Uterus (tissue), 4 donors: ENCODE results near the gene CNOT2. TPM values are rescaled to one million over a fixed set of nuclear protein-coding genes. Genes with fewer than 3 reads are reported as not detected.

ENCODE experiments used
- DNase-seq, 2 donors: peaks; one replicate each; pipeline ENCODE4 v3.0.0-alpha.2; 2019 to 2020
- H3K27ac ChIP-seq, 2 donors: fragments of 200-600 bp; sonication (generic); 1 replicate in 1 of 2; 2 replicates in 1 of 2; pipeline ENCODE4 v1.5.1; 2016 to 2018
- H3K27me3 ChIP-seq, 2 donors: fragments of 200-600 bp; sonication (generic); one replicate each; pipeline ENCODE4 v1.5.1; 2018 to 2019; ENCODE audit warnings: control low read depth in 1 of 2
- H3K36me3 ChIP-seq, 2 donors: fragments of 200-600 bp; sonication (generic); one replicate each; pipeline ENCODE4 v1.5.1; 2019; ENCODE audit warnings: control low read depth in 1 of 2
- H3K4me1 ChIP-seq, 2 donors: fragments of 200-600 bp; sonication (generic); one replicate each; pipeline ENCODE4 v1.5.1; 2018 to 2019; ENCODE audit warnings: control low read depth in 1 of 2
- H3K4me3 ChIP-seq, 2 donors: fragments of 200-600 bp; sonication (generic); 1 replicate in 1 of 2; 2 replicates in 1 of 2; pipeline ENCODE4 v1.5.1; 2018 to 2019; ENCODE audit warnings: mild to moderate bottlenecking in 1 of 2
- H3K9me3 ChIP-seq, 2 donors: fragments of 200-600 bp; sonication (generic); one replicate each; pipeline ENCODE4 v1.5.1; 2019; ENCODE audit warnings: control low read depth in 1 of 2
- CTCF ChIP-seq, 4 experiments: fragments of 200-600 bp in 2 of 4; fragments of 450-650 bp in 2 of 4; sonication (generic) in 2 of 4; IDR thresholded peaks; one replicate each; pipeline ENCODE4 v1.5.1; 2016 to 2019; ENCODE audit warnings: antibody characterized with exemption in 4 of 4, mild to moderate bottlenecking in 2 of 4, moderate library complexity in 1 of 4
- POLR2A ChIP-seq, 2 donors: fragments of 450-650 bp; IDR thresholded peaks; one replicate each; pipeline ENCODE4 v1.6.1; 2016; ENCODE audit warnings: antibody characterized with exemption in 2 of 2, mild to moderate bottlenecking in 1 of 2, moderate library complexity in 1 of 2
- intact Hi-C: fragments of 100-400 bp; cut with DNase I; formaldehyde crosslinking; loops from one replicate; pipeline ENCODE4 v1.15.1; 2023; ENCODE audit warnings: low total_unique reads
- total RNA-seq, 4 donors: library from RNA; depleted of rRNA in 3 of 4; stranded (reverse); fragments of >200 nt in 3 of 4; gene quantifications; one replicate each; pipeline versions ENCODE4 v1.1.0 to v1.2.4, GENCODE V29; 2014 to 2023
- donor health status: DM: yes; HTN: yes; CAD: no.

Gene CNOT2
- total RNA-seq, 4 donors from 2014 or later = 97.7 to 320 (median 193) TPM

DNA sequence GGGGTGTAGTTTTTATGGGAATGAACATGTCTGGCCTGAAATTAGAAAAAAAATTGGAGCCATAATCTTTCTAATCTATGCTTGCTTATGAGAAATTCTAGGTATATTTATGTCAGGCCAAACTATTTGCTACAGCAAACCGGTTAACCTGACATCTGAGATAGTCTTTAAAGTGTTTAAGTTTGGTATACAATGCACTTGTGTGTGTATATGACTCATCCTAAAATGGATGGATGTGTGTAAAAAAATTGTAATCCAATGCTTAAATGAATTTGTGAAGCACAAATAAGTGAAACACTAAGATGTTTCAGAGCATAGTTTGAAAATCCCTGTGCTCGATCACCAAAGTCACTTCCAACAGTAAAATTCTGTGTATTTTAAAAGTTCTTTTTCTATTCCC lies 6.7 kb downstream of the CNOT2 start:
- H3K4me1 ChIP-seq = peaks cover 0 to 17% of the 10 kb centered on the region in 2 donors
- intact Hi-C loops = no loop called here
- H3K27ac ChIP-seq = no peak overlapping the region
- H3K36me3 ChIP-seq = no peaks in the 10 kb centered on the region
- no peak for DNase-seq
- TF ChIP-seq CTCF (IDR thresholded peaks at IDR 0.05) = no peak
- TF ChIP-seq POLR2A (IDR thresholded peaks at IDR 0.05) = no peak
- no peak overlapping the region for H3K4me3 ChIP-seq
- H3K9me3 ChIP-seq = no peaks in the 10 kb centered on the region
- no peaks in the 10 kb centered on the region for H3K27me3 ChIP-seq

DNA sequence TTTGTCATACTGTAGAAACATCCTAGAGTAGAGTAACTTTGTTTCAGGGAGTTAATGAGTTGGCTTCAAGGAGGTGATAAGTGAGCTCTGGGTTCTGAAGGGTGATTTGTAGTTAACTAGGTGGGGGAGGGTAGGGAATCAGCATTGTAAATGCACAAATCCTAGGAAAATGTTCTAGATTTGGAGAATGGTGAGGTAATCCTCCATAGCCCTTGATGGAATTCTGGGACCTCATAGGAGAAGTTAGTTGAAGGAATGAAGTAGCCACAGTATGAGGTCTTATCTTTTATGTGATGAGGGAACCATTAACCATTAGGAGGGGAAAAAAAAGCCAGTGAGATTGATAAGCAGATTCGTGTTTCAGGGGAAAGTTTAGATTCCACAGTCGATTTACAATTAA lies 8.0 kb downstream of the CNOT2 start:
- H3K9me3 ChIP-seq = no peaks in the 10 kb centered on the region
- no peak overlapping the region for H3K27ac ChIP-seq
- no peak overlapping the region for H3K4me3 ChIP-seq
- DNase-seq = no peak
- no peaks in the 10 kb centered on the region for H3K36me3 ChIP-seq
- intact Hi-C loops = no loop called here
- H3K4me1 ChIP-seq = peaks cover 0 to 17% of the 10 kb centered on the region in 2 donors
- TF ChIP-seq POLR2A (IDR thresholded peaks at IDR 0.05) (no peak), CTCF (IDR thresholded peaks at IDR 0.05) (no peak)
- no peaks in the 10 kb centered on the region for H3K27me3 ChIP-seq

DNA sequence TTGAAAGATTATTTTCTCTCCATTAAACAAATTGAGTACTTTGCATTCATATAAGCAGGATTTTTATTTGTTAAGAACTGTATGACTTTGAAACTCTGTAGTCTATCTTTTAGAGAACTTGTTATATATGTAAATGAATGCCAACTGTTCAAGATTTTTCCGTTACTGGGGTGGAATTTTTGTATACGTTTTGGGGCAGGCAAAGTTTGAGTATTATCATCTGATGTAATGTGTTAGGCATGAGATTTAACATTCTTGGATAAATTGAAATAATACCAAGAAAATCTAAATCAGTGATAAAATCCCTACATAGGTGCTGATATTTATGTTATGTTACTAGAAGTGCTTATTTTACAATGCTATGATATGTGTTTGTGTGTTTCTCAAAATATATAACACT lies 8.4 kb downstream of the CNOT2 start:
- no peak overlapping the region for H3K27ac ChIP-seq
- no peak for TF ChIP-seq POLR2A (IDR thresholded peaks at IDR 0.05)
- no peak for TF ChIP-seq CTCF (IDR thresholded peaks at IDR 0.05)
- no peak overlapping the region for H3K4me3 ChIP-seq
- no peaks in the 10 kb centered on the region for H3K27me3 ChIP-seq
- no peak for DNase-seq
- H3K9me3 ChIP-seq = no peaks in the 10 kb centered on the region
- H3K36me3 ChIP-seq = no peaks in the 10 kb centered on the region
- H3K4me1 ChIP-seq = peaks cover 0 to 17% of the 10 kb centered on the region in 2 donors
- intact Hi-C loops = no loop called here

- H3K4me3 ChIP-seq = no peak overlapping the region
- no peaks in the 10 kb centered on the region for H3K9me3 ChIP-seq
- no peak for DNase-seq
- peaks cover 0 to 17% of the 10 kb centered on the region in 2 donors for H3K4me1 ChIP-seq
- TF ChIP-seq CTCF (IDR thresholded peaks at IDR 0.05) (no peak), POLR2A (IDR thresholded peaks at IDR 0.05) (no peak)
- intact Hi-C loops = no loop called here
- no peaks in the 10 kb centered on the region for H3K27me3 ChIP-seq
- no peaks in the 10 kb centered on the region for H3K36me3 ChIP-seq
- H3K27ac ChIP-seq = no peak overlapping the region
Measured at GRCh38 chr12:70252832-70253231, 9.6 kb downstream of the CNOT2 start.

DNA sequence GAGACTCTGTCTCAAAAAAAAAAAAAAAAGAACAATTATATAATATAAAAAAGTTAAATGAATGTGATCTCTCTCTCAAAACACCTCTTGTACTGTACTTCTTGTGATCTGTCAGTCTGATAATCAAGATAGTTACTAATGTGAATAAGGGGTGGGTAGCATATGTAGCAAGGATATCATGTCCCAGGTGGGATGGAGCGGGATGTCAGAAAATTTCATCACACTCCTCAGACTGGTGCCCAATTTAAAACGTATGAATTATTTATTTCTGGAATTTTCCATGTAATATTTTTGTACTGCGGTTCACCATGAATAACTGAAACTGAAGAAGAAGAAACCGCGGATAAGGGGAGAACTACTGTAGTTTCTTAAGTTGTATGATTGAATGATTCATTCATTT lies 11.0 kb downstream of the CNOT2 start:
- Histone ChIP-seq H3K27me3 (no peaks in the 10 kb centered on the region), H3K9me3 (no peaks in the 10 kb centered on the region), H3K4me1 (peaks cover 0 to 7% of the 10 kb centered on the region in 2 donors), H3K4me3 (no peak overlapping the region), H3K36me3 (no peaks in the 10 kb centered on the region), H3K27ac (no peak overlapping the region)
- intact Hi-C loops = no loop called here
- no peak for DNase-seq
- TF ChIP-seq CTCF (IDR thresholded peaks at IDR 0.05) = no peak
